Activated T-cell treated with anti-CD3 and anti-CD28 coated beads for 24 hours (primary cell): ENCODE data around the gene HEATR9.

Experiments
- DNase-seq: peaks from one replicate; pipeline ENCODE4 v3.0.0-alpha.2; 2020; ENCODE audit warnings: low read depth

The HEATR9 gene

GRCh38 chr17:35893751-35894150 lies 25.1 kb upstream of the HEATR9 start:
- DNase-seq = no peak

DNA sequence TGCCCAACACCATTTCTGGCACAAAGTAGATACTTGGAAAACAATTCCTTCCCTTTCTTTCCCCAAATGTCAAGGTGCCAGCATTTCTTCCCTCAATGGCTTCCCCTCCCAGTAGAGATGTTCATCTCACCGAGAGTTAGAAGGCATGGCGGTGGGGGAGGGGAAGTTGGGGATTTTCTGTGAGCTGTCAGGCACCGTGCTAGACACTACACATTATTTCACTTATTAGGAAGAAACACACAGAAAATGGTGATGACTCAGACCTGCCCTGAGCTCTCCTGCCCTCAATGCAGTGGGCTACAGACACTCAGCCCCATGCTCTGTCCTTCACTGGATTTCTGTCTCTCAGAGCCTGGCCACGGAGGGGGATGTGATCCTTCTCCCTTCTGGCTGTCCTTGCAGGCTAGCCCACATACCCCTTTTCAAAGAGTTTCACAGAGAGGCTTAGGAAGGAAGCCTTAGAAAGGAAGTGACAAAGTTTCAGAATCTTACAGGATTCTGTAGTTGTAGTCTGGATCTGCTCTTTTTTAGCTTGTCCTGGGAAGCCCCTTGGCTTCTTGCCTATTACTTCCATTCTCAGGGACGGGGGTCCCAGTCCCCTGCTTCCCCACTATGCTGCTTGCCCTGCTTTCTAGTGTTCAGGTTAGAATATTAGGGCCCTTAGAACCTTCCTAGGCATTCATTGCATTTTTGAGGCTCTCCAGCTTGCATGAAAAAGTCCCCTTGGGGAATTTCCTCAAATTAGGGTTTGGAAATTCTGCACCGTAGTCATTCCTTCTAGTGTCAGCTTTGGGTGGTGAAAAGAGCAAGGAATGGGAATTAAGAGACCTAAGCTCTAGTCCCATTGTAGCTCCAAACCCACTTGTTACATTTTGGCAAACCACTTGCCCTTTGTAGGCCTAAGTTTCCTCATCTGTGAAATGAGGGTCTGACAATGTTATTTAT lies 23.7 kb upstream of the HEATR9 start:
- peak; percentile 48 for DNase-seq

DNA sequence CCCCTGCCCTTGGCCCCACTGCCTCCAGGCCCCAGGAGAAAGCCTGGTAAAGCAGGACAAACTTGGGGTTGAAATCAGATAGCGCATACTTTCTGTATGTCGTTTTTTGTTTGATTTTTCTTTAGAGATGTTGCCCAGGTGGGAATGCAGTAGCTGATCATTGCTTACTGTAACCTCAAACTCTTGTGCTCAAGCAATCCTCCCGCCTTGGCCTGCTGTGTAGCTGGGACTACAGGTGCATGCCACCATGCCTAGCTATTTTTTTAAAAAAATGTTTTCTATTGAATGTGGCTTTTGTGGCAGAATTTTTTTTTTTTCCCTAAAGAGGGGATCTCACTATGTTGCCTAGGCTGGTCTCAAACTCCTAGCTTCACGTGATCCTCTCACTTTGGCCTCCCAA lies 22.6 kb upstream of the HEATR9 start:
- DNase-seq = no peak

DNA sequence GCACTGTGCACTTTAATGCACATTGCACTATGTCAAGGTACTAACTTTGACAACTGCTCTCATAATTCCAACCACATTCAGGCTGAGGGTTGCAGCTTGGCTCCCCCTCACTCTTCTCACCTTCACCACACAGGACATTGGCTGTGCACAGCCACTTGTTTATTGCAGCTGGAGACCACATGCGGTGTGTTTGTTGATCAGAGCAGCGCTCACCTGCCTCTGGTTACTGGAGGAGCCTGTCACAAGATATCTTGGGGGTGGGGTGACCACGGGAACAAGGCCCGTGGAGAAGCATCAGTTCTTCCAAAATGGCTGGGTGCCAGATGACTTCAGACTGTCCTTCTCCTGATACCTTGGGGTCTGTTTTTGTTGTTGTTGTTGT lies 22.1 kb upstream of the HEATR9 start:
- no peak for DNase-seq

GRCh38 chr17:35889818-35890773 lies 21.4 kb upstream of the HEATR9 start:
- DNase-seq = no peak

DNA sequence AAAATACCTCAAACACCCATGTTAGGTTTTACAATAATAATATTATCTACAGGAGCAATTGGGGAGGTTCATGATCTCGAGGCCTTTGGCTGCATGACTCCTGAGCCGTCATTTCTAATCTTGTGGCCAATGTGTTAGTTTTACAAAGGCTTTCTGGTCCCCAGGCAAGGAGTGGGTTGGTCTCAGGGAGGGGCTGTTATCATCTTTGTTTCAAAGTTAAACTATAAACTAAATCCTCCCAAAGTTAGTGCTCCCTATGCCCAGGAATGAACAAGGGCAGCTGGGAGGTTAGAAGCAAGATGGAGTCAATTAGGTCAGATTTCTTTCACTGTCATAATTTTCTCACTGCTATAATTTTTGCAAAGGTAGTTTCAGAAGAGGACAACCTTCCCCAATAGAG lies 20.6 kb upstream of the HEATR9 start:
- no peak for DNase-seq

DNA sequence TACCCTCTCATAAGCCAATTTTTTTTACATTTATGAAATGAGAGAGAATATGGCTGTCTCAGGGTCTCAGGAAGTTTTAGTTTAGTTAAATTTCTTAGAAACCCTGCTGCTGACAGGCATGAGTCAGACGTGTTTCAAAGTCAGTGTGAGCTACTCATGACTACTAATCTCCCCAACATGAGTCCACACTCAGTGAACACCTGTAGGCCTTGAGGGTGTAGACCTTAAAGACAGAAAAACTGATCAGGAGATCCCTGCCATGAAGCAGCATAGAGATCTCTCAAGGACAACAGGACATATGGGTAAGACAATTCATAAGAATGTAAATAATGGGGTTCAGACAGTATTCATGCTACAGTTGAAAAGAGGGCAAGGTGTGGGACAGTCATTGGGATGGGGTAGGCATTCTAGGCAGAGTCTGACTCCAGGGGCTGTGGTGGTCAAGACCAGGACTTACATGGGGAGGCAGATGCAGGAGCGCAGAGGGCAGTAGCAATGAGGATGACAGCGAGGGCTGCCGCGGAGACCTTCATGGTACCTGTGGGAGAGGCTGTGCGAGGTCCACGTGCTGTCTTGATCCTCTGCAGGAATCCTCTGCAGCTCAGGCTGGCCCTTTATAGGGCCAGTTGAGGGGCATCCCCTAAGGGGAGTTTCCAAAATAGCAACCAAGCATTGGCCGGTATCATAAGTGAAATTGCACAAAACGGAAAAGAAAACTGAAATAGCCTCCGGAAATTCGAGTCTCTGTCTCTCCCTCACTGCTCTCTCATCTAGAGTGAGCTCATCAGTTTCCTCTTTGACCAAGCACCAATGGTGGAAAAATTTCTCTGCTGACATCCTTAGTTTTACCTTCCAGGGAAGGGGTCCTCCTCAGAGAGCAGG lies 11.3 kb upstream of the HEATR9 start, which contains the start of gene CCL5:
Gene CCL5, minus strand, starts transcription at position 588 of the 882 bp plus-strand sequence.
- DNase-seq = no peak

DNA sequence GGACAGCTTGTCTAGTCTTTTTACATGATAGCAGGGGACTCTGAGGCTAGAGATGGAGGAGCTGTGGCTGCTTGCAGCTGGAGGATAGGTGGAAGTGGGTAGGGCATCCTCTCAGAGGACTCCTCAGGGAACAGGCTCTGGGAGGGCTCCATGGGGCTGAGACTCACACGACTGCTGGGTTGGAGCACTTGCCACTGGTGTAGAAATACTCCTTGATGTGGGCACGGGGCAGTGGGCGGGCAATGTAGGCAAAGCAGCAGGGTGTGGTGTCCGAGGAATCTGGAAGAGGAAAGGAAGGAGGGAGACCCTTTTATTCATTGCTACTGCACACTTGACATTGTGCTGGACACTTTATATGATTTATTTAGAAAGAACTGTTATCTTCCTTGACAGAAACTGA lies 9.7 kb upstream of the HEATR9 start:
- DNase-seq = no peak

GRCh38 chr17:35877345-35878029 lies 8.8 kb upstream of the HEATR9 start:
- DNase-seq = no peak

GRCh38 chr17:35876534-35876933 lies 7.8 kb upstream of the HEATR9 start:
- DNase-seq = no peak

DNA sequence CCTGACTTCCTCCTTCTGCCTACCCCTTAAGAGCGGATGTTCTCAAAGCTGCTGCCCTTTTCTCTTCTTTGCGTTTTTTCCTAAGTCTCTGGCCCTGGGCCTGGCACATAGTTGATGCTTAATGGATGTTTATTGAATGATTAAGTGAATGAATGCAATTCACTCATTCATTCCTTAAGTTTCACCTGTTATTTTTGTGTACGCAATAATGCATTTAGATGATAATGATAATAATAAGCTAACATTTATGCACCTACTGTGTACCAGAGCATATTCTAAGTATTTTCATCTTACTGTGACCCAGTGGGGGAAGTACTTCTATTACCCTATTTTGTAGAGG lies 7.1 kb upstream of the HEATR9 start:
- no peak for DNase-seq

DNA sequence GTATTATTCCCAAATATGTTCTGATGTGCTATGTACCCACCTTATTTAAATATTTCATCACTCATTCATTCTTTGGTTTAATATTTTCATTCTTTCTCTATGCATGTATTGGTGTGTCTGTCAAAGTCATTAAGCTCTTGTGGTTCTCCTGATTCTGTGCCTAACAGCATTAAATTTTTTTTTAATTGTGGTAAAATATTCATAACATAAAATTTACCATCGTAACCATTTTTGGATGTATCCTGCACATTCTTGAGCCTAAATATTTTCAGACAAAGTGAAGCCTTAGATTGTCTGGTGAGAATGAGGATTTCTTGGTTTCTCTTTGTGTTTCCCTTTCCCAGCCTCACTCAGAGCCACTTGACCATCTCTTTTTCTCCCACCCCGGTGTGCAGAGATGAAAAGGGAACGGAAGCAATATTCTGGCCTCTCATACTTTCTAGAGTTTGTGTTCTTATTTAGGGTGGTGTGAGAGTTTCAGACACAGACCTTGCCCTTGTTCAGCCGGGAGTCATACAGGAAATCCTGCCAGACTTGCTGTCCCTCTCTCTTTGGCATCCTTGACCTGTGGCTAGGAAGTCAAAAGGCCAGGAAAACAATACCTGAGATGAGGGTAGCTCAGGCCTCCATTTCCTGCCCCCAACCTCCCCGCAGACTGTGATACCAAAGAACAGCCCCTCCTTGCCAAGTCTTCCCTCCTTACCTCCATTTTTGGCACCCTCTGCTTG lies 6.5 kb upstream of the HEATR9 start:
- DNase-seq = no peak

DNA sequence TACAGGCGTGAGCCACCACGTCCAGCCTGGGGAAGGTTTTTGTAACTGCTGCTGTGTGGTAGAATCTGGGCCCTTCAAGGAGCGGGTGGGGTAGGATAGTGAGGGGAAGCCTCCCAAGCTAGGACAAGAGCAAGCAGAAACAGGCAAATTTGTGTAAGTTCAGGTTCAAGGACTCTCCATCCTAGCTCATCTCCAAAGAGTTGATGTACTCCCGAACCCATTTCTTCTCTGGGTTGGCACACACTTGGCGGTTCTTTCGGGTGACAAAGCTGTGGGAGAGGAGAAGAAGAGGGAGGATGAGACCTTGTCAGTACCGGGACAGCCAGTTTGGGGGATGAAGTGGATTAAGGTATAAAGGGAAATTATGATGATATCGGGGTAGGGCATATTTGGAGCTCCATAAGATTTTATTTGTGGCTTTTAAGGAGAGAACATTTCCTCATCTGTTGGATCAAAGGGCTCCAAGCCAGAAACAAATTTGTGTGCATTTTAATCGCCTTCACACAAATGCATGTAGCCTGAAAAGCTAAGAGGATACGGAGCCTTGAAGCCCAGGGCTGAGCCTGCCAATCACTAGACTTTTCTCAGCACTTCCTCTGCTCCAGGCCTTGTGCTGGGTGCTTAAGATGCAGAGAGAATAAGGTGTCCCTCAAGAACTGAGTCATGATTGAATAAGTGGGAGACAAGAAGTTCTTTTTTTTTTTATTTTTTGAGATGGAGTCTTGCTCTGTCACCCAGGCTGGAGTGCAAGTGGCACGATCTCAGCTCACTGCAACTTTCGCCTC lies 3.7 kb upstream of the HEATR9 start:
- DNase-seq = no peak

DNA sequence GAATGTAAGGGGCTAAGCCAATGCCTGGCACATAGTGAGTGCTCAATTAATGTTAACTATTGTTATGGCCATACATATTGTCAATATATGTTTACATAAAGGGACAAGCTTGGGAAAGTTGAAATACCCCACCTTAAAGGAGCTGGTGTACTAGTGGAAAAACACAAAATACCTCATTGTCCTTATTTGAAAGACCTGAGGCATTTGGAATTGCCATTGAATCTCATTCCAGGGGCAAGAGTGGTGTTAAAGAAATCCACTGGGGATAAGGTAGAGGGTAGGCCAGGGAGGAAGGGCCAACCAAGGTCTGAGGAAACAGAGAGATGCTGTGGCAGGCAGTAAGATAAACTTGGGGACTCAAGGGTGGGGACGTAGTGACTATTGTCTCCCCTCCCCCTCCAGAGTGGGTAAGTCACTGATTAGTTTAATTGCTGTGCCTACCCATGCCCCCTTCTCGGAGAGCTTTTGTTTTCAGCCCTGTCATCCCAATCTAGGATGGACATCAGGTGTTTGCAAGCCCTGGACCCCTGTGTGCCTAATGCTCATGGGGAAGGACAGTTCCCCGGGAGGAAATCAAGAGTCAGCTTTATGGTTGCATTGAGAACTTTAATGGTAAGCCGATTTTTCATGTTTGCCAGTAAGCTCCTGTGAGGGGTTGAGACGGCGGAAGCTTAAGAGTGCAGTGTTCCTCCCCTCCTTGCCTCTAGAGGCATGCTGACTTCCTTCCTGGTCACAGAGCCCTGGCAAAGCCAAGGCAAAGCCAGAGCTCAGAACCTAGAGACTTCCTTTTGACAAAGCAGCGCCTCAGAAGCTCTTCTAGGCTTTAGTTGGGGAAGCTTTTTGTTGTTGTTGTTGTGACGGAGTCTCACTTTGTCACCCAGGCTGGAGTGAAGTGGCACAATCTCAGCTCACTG lies 2.5 kb upstream of the HEATR9 start:
- no peak for DNase-seq

- DNase-seq = no peak
Measured at GRCh38 chr17:35867574-35867973, 1.1 kb downstream of the HEATR9 start.

DNA sequence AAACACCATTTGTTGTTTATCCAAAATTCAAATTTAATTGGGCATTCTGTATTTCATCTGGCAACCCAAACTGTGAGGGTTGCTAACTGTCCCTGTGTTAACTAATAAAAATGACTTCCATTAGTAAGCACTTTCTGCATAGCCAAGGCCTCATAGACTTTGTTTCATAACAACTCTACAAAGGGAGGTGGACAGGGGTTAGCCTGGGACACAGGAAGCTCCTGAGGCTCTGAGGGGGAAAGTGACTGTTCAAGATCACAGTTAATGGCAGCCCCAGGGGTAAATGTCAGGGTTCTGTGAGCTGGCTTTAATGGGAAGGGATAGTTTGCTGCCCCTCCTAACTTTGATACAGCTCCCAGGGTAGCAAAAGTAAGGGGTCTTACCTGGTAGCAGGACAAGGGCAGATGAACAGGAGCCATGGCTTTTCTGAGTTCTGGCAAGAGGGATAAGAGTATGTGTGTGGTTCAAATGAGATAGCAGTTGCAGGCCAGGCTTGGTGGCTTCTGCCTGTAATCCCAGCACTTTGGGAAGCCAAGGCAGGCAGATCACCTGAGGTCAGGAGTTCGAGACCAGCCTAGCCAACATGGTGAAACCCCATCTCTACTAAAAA lies 2.2 kb downstream of the HEATR9 start:
- no peak for DNase-seq

DNA sequence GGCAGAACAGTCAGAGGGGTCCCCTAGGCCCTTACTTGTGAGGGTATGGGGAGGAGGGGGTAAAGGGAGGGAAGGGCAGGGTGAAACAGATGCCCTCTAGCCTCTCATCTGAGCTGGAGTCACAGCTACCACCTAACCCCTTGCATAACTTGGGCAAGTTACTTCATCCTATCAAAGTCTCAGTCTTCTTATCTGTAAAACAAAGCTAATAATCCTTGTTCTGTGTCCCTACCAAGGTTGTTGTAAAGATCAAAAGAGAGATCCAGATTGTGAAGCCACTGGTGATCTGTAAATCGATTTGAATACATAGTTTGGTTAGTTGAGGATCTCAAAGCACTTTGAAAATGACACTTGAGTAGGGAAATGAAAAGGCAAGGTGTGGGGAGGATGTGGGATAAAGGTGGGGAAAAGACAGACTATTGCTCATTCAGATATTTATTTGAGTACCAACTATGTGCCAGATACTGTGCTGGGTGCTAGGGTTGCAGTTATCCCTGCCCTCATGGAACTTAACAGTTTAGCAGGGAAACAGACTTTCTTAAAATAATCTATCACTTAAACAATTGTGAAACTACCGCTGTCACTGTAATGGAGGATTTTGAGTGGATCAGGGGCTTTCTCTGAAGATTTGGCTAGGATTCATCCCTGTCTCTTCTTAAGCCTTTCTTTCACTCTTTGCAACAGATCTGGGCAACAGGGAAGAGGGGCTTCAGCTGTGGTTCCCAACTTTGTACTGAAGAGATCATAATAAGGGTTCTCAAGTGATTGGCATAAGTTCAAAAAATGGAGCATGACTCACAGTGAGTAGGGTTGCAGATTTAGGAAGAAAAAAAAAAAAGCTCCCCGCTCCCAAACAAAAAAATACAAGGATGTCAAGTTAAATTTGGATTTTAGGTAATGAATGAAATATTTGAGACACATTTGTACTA lies 3.0 kb downstream of the HEATR9 start:
- DNase-seq = no peak
